Ascending aorta (tissue), 2 donors: Measurements from ENCODE around the gene TSPOAP1. TPM values are rescaled to one million over a fixed set of nuclear protein-coding genes. Genes with fewer than 3 reads are reported as not detected.

Source experiments
- DNase-seq, 2 donors: peaks; one replicate each; pipeline ENCODE4 v3.0.0-alpha.2; 2019; ENCODE audit warnings: low spot score in 2 of 2
- H3K27ac ChIP-seq, 2 donors: fragments of 200-600 bp; sonication (generic); one replicate each; pipeline ENCODE4 v1.5.1; 2016 to 2017; ENCODE audit warnings: mild to moderate bottlenecking in 1 of 2
- H3K27me3 ChIP-seq: fragments of 200-600 bp; sonication (generic); one replicate; pipeline ENCODE4 v1.5.1; 2017
- H3K36me3 ChIP-seq, 2 donors: fragments of 200-600 bp; sonication (generic); one replicate each; pipeline ENCODE4 v1.5.1; 2016
- H3K4me1 ChIP-seq, 2 donors: fragments of 200-600 bp; sonication (generic); one replicate each; pipeline ENCODE4 v1.5.1; 2016 to 2017; ENCODE audit warnings: mild to moderate bottlenecking in 1 of 2
- H3K4me3 ChIP-seq, 2 donors: fragments of 200-600 bp; sonication (generic); one replicate each; pipeline ENCODE4 v1.5.1; 2016 to 2017; ENCODE audit warnings: mild to moderate bottlenecking in 1 of 2
- H3K9me3 ChIP-seq, 2 donors: fragments of 200-600 bp; sonication (generic); one replicate each; pipeline ENCODE4 v1.5.1; 2016
- CTCF ChIP-seq, 3 experiments: fragments of 200-600 bp in 2 of 3; fragments of 450-650 bp in 1 of 3; sonication (generic) in 2 of 3; IDR thresholded peaks; one replicate each; pipeline ENCODE4 v1.5.1; 2016 to 2019; ENCODE audit warnings: antibody characterized with exemption in 3 of 3, mild to moderate bottlenecking in 1 of 3, moderate library complexity in 1 of 3
- intact Hi-C: fragments of 100-400 bp; cut with DNase I; formaldehyde crosslinking; loops from one replicate; pipeline ENCODE4 v1.15.1; 2023
- total RNA-seq: library from RNA; depleted of rRNA; stranded (reverse); fragments of >200 nt; gene quantifications from one replicate; pipeline ENCODE4 v1.1.0, GENCODE V29; 2016

Gene TSPOAP1
- total RNA-seq, 1 donor from 2014 or later = 22.4 TPM

DNA sequence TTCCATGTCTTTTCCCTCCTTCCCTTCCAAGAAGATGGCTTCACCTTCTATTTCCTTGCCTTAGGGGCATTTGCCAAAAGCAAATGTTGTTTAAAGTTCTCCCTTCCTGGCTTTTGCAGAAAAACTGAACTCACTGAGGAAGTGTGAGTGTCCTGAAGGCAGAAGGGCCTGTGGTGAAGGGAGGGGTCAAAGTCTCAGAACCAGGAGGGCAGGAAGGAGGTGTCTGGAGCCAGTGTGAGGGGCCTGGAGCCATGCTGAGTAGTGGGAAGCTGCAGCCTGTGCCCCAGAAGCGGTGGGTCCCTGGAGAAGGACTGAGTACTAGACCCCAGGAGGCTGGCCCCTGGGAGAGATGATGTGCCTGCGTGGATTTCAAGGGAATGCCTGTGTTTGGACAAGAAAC is 47.2 kb upstream of the TSPOAP1 start:
- TF ChIP-seq CTCF (IDR thresholded peaks at IDR 0.05) = no peak
- H3K9me3 ChIP-seq = no peaks in the 10 kb centered on the region
- H3K27me3 ChIP-seq = no peaks in the 10 kb centered on the region
- no peak overlapping the region for H3K4me3 ChIP-seq
- no peak for DNase-seq
- H3K27ac ChIP-seq = no peak overlapping the region
- no peaks in the 10 kb centered on the region for H3K4me1 ChIP-seq
- intact Hi-C loops = no loop called here
- no peaks in the 10 kb centered on the region for H3K36me3 ChIP-seq

DNA sequence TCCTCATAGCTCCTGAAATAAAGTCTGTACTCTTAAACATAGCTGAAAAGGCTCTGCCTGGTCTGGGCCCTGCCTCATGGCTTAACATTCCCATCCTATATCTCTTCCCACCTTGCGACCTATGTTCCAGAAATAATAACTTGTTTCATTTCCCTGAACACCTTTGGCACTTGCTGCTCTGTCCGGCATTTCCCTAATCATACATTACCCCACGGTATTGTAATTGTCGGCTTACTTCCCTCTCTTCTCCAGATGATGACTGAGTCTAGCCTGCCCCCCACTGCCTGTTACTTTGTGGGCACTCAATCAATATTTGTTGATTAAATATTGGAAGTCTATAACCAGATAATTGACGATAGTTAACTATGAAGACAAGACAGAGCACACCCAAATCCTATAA is 46.7 kb upstream of the TSPOAP1 start:
- intact Hi-C loops = no loop called here
- no peak for DNase-seq

GRCh38 chr17:58373923-58374322 is 45.3 kb upstream of the TSPOAP1 start:
- no peak for DNase-seq
- Histone ChIP-seq H3K4me3 (no peak overlapping the region), H3K36me3 (no peaks in the 10 kb centered on the region), H3K27ac (no peak overlapping the region), H3K9me3 (no peaks in the 10 kb centered on the region), H3K4me1 (no peaks in the 10 kb centered on the region), H3K27me3 (no peaks in the 10 kb centered on the region)
- TF ChIP-seq CTCF (IDR thresholded peaks at IDR 0.05) = no peak
- intact Hi-C loops = no loop called here

More for the DNA sequence above, 46.7 kb upstream of the TSPOAP1 start:
- no peaks in the 10 kb centered on the region for H3K27me3 ChIP-seq
- no peaks in the 10 kb centered on the region for H3K9me3 ChIP-seq
- no peak overlapping the region for H3K27ac ChIP-seq
- no peak overlapping the region for H3K4me3 ChIP-seq
- H3K36me3 ChIP-seq = no peaks in the 10 kb centered on the region
- no peaks in the 10 kb centered on the region for H3K4me1 ChIP-seq
- TF ChIP-seq CTCF (IDR thresholded peaks at IDR 0.05) = no peak

DNA sequence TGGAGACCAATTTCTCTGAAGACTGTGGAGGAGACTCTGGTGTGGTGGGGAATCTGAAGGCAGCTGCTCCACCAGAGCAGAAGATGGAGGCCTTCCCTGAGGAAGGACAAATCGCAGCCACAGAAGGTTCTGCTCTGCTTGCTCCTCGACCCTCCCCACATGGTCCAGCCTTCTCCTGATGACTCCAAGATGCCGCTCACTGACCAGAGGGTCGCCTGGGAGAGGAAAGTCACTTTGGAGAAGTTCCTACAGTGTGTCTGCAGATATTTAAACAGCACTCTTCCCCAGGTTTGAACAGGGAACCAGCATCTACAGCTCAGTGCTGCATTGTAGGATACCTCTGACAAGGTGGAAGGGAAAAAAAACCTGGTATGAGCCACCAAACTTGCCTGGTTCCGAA is 44.4 kb upstream of the TSPOAP1 start:
- Histone ChIP-seq H3K27me3 (no peaks in the 10 kb centered on the region), H3K9me3 (no peaks in the 10 kb centered on the region), H3K4me3 (no peak overlapping the region), H3K4me1 (no peaks in the 10 kb centered on the region), H3K36me3 (no peaks in the 10 kb centered on the region), H3K27ac (no peak overlapping the region)
- DNase-seq = no peak
- TF ChIP-seq CTCF (IDR thresholded peaks at IDR 0.05) = no peak
- intact Hi-C loops = no loop called here

- TF ChIP-seq CTCF (IDR thresholded peaks at IDR 0.05) = no peak
- Histone ChIP-seq H3K27ac (no peak overlapping the region), H3K4me1 (no peaks in the 10 kb centered on the region), H3K9me3 (no peaks in the 10 kb centered on the region), H3K36me3 (no peaks in the 10 kb centered on the region), H3K27me3 (no peaks in the 10 kb centered on the region), H3K4me3 (no peak overlapping the region)
- no peak for DNase-seq
- intact Hi-C loops = no loop called here
These were observed 42.8 kb upstream of the TSPOAP1 start for GRCh38 chr17:58371300-58371950.

DNA sequence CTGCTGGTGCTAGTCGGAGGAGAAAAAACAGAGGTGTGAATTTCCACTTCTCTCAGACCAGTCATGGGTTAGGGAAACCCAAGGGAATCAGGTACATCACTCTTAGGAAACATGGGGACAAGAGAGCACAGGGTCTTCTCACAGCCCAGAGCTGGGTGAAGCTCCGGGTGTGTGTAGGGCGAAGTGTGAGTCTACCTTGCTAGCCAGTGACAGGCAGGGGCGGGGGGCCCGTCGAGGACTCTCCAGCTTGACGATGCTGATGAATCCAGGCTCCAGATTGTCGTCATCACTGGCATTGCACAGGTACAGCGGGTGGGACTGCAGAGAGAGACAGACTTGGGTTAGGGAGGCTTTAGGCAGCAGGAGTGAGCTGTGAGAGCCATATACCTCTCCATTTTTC is 42.1 kb upstream of the TSPOAP1 start:
- intact Hi-C loops = no loop called here
- Histone ChIP-seq H3K9me3 (no peaks in the 10 kb centered on the region), H3K27ac (no peak overlapping the region), H3K4me3 (no peak overlapping the region), H3K4me1 (no peaks in the 10 kb centered on the region), H3K27me3 (no peaks in the 10 kb centered on the region), H3K36me3 (no peaks in the 10 kb centered on the region)
- no peak for DNase-seq
- no peak for TF ChIP-seq CTCF (IDR thresholded peaks at IDR 0.05)
